K562 treated with DMSO at 1 percent for 12 hours (cell line): Measurements from ENCODE around the gene NXF2B. TPM values are rescaled to one million over a fixed set of nuclear protein-coding genes. Genes with fewer than 3 reads are reported as not detected.

Source experiments
- total RNA-seq: library from RNA; unstranded; fragments of 300-600 nt; gene quantifications from 2 replicates; pipeline ENCODE4 v1.2.3, GENCODE V29; 2022; ENCODE audit not compliant: insufficient read depth

The NXF2B gene
- 20.2 and 25.3 TPM in 2 replicates for total RNA-seq

GRCh38 chrX:102439908-102440307 lies at the start of gene NXF2B:
NXF2B (minus strand) TSS chrX:102440008; CDS start chrX:102380036, 59,972 bp downstream.

GRCh38 chrX:102471762-102472220 lies 32.0 kb upstream of the NXF2B start, which contains the start of gene TCP11X2:
TCP11X2 (minus strand) TSS chrX:102471812.

Other genes starting within 250 kb of the NXF2B start
- not detected in 2 replicates for gene TCP11X1, start 224.7 kb downstream of the NXF2B start, total RNA-seq
- gene NXF2, start 192.8 kb downstream of the NXF2B start, total RNA-seq: 9.1 TPM in 1 of 2 replicates, not detected in the other
- gene TCP11X2, start 31.8 kb upstream of the NXF2B start, total RNA-seq: not detected in 2 replicates
- gene TMSB15A, start 76.7 kb upstream of the NXF2B start, total RNA-seq: not detected in 2 replicates
- 3.2 and 13.8 TPM in 2 replicates for gene ARMCX5, start 159.5 kb upstream of the NXF2B start, total RNA-seq
- gene GPRASP1, start 211.5 kb upstream of the NXF2B start, total RNA-seq: 0.13 and 0.35 TPM in 2 replicates